Iris pigment epithelial cell (primary cell): ENCODE data around the gene CD84.
"Not testable (repeated sequence)": the region's sequence is repeated elsewhere in the genome, so short reads cannot be mapped to it uniquely, and the experiment has no call there.

ENCODE experiments used
- DNase-seq: peaks from one replicate; pipeline ENCODE4 v3.0.0-alpha.2; 2011; ENCODE audit warnings: low read depth

Gene CD84

GRCh38 chr1:160575112-160575664, 4.1 kb downstream of the CD84 start:
- no peak for DNase-seq

DNA sequence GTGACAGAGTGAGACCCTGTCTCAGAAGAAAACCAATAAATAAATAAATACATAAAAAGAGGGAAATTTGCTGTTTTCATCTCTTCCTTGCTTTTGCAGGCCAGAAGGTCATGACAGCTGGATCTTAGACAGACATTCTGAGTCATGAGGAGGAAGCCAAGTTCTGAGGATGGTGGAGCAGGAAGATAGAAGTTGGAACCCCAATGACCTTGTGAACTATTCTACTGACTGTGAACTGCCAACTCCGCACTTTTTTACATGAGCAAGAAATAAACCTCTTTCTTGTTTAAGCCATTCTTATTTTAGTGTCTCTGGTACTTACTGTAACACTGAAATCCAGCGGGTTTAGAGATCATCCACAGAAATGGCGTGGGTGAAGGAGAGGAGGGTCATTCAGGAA, 8.5 kb downstream of the CD84 start:
- DNase-seq, result no peak

- no peak for DNase-seq
Measured at GRCh38 chr1:160569806-160570205, 9.5 kb downstream of the CD84 start.

- DNase-seq, result no peak
Measured at GRCh38 chr1:160567858-160568682, 11.2 kb downstream of the CD84 start.

DNA sequence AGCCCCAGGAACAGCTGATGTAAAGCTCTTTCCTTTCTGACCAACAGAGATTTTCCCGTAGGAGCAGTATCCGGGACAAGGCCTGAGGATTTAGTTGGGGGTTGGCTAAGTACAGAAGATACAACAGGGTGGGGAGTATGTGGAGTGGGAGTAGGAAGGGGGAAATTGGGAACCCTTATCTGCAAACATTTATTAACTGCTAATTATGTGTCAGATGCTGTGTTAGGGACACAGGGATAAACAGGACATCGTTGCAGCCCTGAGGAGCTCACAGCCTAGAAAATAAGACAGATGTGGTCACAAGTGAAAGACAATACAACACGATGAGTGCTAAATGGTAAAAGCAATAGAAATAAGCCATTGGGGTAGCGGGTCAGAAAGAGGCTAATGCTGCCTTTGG, 12.0 kb downstream of the CD84 start:
- DNase-seq, result no peak

GRCh38 chr1:160565564-160565963, 13.7 kb downstream of the CD84 start:
- no peak for DNase-seq

DNA sequence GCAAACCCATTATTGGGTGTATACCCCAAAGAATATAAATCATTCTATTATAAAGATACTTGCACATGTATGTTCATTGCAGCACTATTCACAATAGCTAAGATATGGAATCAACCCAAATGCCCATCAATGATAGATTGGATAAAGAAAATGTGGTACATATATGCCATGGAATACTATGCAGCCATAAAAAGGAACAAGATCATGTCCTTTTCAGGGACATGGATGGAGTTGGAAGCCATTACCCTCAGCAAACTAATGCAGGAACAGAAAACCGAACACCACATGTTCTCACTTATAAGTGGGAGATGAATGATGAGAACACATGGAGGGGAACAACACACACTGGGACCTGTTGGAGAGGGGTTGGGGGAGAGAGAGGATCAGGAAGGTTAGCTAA, 16.1 kb downstream of the CD84 start:
- not testable (repeated sequence) for DNase-seq

DNA sequence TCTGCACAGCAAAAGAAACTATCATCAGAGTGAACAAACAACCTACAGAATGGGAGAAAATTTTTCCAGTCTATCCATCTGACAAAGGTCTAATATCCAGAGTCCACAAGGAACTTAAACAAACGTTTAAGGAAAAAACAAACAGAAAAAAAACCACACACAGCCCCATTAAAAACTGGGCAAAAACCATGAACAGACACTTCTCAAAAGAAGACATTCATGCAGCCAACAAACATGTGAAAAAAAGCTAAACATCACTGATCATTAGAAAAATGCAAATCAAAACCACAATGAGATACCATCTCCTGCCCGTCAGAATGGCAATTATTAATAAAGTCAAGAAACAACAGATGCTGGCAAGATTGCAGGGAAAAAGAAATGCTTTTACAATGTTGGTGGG, 16.6 kb downstream of the CD84 start:
- not testable (repeated sequence) for DNase-seq

DNA sequence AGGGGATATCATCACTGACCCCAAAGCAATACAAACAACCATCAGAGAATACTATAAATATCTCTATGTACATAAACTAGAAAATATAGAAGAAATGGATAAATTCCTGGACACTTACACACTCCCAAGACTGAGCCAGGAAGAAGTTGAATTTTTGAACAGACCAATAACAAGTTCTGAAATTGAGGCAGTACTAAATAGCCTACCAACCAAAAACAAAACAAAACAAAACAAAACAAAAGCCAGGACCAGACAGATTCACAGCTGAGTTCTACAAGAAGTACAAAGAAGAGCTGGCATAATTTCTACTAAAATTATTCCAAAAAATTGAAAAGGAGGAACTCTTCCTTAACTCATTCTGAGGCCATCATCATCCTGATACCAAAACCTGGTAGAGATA, 18.5 kb downstream of the CD84 start:
- no peak for DNase-seq

DNA sequence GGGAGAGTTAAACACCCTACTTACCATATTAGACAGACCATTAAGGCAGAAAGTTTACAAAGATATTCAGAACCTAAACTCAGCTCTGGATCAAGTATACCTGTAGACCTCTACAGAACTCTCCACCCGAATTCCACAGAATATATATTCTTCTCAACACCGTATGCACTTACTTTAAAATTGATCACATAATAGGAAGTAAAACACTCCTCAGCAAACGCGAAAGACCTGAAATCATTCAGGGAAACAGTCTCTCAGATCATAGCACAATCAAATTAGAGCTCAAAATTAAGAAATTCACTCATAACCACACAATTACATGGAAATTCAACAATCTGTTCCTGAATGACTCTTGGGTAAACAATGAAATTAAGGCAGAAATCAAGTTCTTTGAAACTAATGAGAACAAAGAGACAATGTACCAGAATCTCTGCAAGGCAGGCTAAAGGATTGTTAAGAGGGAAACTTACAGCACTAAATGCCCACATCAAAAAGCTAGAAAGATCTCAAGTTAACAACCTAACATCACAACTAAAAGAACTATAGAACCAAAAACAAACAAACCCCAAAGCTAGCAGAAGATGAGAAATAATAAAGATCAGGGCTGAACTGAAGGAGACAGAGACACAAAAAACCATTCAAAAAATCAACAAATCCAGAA, 19.1 kb downstream of the CD84 start:
- DNase-seq, result no peak

DNA sequence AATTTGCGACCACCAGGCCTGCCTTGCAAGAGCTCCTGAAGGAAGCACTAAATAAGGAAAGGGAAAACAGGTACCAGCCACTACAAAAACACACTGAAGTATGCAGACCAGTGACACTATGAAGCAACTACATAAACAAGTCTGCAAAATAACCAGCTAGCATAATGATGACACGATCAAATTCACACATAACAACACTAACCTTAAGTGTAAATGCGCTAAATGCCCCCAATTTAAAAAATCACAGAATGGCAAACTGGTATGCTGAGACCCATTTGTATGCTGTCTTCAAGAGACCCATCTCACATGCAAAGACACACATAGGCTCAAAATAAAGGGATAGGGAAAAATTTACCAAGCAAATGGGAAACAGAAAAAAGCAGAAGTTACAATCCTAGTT, 19.9 kb downstream of the CD84 start:
- DNase-seq, result not testable (repeated sequence)

- no peak for DNase-seq
Measured at GRCh38 chr1:160558660-160559380, 20.5 kb downstream of the CD84 start.

DNA sequence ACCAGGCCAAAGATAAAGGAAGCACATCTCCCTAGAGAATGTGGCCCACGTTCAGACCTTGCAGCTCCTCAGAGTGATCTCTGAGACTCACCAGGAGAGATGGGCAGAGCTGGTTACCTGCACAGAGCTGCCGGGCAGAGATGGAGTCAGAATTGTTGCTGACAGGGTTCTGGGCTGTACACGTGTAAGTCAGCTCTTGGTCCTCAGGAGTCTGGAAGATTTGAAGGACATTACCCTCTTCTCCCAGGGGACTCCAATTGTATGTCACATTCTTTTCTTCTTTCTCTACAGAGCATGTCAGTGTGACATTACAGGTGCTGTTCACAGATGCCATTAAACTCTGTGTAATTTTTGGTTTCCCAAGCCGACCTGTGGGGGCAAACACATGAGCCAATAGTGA, 25.5 kb downstream of the CD84 start:
- no peak for DNase-seq

DNA sequence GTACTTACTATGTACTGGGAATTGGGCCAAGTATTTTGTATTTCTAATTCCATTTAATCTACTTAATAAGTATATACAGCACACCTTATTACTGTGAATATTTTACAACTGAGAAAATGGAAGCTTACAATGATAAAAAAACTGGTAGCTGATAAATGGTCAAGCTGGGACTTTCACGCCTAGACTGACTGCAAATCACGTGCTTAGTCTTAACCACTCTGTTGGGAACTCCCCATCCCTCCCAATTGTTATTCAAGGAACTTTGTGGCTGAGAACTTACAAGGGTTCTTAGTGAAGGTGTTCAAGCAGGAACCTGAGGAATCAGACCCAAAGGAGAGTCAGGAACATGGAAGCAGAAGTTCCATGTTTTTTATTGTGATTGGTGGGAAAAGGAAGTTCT, 26.9 kb downstream of the CD84 start:
- DNase-seq, result no peak

GRCh38 chr1:160550572-160551034, 28.7 kb downstream of the CD84 start:
- DNase-seq, result no peak

GRCh38 chr1:160549665-160550006, 29.7 kb downstream of the CD84 start:
- DNase-seq, result no peak

GRCh38 chr1:160548960-160549664, 30.2 kb downstream of the CD84 start:
- no peak for DNase-seq

GRCh38 chr1:160548183-160548582, 31.1 kb downstream of the CD84 start:
- DNase-seq, result no peak

DNA sequence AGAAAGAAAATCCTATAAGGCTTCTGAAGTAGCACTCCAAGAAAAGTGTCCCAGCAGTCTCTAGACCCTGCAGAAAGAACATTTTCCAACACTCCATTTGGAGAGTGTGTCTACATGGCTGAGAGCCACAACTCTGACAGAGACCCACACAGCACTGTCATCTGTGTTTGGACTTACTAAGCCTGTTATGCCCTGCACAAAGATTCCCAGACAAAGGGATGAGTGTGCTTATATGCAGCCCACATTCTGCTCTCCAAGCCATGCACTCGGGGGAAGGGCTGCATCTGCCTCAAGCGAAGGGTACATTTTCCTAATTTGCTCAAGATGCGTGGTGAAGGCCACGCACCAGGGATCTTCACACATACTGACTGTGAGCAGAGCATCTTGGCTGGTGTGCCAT, 31.9 kb downstream of the CD84 start:
- DNase-seq, result no peak

GRCh38 chr1:160546942-160547341, 32.4 kb downstream of the CD84 start:
- no peak for DNase-seq

DNA sequence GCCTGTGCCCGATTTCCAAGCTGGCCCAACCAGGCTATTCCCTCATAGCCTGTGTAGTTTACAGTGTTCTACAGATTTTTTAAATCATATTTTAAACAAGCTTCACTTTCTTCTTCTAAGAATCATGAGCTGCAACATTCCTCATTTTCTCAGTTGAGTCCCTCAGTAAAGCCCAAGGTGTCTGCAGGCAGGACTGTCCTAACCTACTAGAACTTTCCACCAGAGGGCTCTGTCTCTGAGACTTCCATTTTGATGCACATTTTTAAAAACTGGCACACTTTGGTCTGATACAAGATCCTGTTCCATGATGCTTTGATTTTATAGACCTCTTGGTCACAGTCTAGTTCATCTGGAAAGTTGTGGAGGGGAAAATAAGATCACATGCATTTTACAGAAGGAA, 34.6 kb downstream of the CD84 start:
- DNase-seq, result peak; percentile 40

DNA sequence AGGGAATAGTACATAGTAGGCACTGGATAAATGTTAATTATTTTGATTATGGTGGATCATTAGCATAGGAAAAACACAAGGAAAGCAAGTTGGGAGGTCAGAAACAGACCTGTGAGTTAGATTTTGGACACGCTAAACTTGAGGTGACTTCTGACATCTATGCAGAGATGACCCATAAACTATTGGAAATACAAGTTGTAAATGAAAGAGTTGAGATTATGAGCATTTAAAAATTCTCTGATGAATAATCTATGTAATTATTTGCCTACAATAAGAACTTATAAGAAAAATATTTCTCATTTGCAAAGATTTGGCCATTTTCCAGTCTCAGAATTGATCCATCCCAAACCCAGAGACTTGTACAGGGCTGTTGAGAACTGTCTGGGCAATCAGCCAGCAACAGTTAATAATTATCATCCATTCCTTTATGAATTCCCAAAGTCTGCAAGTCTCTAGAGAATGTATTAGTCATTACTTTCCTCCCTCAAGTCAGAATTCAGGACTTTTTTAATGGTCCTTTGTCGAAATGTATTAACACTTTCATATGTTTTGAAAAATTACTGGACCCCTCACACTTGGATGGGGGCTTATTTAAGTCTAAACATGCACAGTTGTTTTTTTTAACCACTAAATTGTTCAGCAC, 36.9 kb downstream of the CD84 start:
- peak; percentile 10 for DNase-seq
